Right atrium auricular region (tissue), 2 donors: ENCODE data around the gene TRIP12. TPM values are rescaled to one million over a fixed set of nuclear protein-coding genes. Genes with fewer than 3 reads are reported as not detected.
"Not testable (repeated sequence)": the region's sequence is repeated elsewhere in the genome, so short reads cannot be mapped to it uniquely, and the experiment has no call there.

Experiments used
- DNase-seq: peaks from one replicate; pipeline ENCODE4 v3.0.0-alpha.2; 2019; ENCODE audit warnings: low spot score
- H3K27ac ChIP-seq, 2 donors: fragments of 200-600 bp; sonication (generic); 1 replicate in 1 of 2; 2 replicates in 1 of 2; pipeline ENCODE4 v1.5.1; 2016 to 2019
- H3K27me3 ChIP-seq, 2 donors: fragments of 200-600 bp; sonication (generic); one replicate each; pipeline versions ENCODE4 v1.5.1 to v1.6.0; 2017 to 2019
- H3K36me3 ChIP-seq: fragments of 200-600 bp; sonication (generic); one replicate; pipeline ENCODE4 v1.5.1; 2016
- H3K4me1 ChIP-seq, 2 donors: fragments of 200-600 bp; sonication (generic); one replicate each; pipeline versions ENCODE4 v1.5.1 to v1.6.0; 2017 to 2019
- H3K4me3 ChIP-seq, 2 donors: fragments of 200-600 bp; sonication (generic); 1 replicate in 1 of 2; 2 replicates in 1 of 2; pipeline ENCODE4 v1.5.1; 2017 to 2019; ENCODE audit warnings: mild to moderate bottlenecking in 1 of 2, moderate library complexity in 1 of 2
- H3K9me3 ChIP-seq, 2 donors: fragments of 200-600 bp; sonication (generic); one replicate each; pipeline ENCODE4 v1.5.1; 2019
- total RNA-seq, 2 donors: library from RNA; depleted of rRNA; stranded (reverse); fragments of >200 nt; gene quantifications; one replicate each; pipeline ENCODE4 v1.1.0, GENCODE V29; 2016
- TF ChIP-seq, protein P1 (sequence below), 2 donors: fragments of 200-600 bp; sonication (generic); IDR thresholded peaks; one replicate each; pipeline ENCODE4 v1.5.1; 2019; ENCODE audit warnings: antibody characterized with exemption in 2 of 2

TRIP12 gene
- total RNA-seq, 2 donors from 2014 or later = 94.8 to 107 TPM

DNA sequence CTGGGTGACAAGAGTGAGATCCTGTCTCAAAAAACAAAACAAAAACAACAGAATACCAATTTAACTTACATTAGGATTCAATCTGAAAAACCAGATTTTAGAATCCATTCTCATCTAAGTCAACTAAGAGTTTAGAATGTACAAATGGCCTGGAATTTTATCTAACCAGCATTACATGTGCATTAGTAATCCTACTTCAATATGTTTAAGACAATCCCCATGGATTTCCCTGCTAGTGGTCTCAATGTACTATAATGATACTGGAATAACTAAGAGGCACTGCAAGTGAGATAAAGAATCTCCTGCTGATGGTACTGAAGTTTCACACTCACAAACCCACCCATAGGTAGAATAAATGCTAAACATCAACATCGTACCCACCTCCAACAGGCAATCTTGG, 153.6 kb downstream of the TRIP12 start:
- TF ChIP-seq, protein P1, sequence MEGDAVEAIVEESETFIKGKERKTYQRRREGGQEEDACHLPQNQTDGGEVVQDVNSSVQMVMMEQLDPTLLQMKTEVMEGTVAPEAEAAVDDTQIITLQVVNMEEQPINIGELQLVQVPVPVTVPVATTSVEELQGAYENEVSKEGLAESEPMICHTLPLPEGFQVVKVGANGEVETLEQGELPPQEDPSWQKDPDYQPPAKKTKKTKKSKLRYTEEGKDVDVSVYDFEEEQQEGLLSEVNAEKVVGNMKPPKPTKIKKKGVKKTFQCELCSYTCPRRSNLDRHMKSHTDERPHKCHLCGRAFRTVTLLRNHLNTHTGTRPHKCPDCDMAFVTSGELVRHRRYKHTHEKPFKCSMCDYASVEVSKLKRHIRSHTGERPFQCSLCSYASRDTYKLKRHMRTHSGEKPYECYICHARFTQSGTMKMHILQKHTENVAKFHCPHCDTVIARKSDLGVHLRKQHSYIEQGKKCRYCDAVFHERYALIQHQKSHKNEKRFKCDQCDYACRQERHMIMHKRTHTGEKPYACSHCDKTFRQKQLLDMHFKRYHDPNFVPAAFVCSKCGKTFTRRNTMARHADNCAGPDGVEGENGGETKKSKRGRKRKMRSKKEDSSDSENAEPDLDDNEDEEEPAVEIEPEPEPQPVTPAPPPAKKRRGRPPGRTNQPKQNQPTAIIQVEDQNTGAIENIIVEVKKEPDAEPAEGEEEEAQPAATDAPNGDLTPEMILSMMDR (IDR thresholded peaks at IDR 0.05) = no peak

DNA sequence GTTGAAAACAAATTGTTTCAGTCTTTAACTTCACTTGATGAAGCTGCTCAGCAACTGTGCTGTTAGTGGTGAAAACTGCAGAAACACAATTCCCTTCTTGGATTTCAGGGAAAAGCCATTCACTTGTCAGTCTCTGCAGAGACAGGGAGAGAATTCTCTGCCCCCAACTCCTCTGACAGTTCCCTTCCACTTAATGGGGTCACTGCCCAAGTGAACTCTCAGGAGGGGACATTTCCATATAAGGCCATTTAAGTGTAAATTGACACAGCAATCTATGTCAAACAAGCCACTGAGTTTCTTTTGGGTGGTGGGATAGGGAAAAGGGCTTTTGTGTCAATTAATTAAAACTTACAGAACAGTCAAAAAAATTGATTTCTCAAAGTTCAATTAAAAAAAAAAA, 156.1 kb downstream of the TRIP12 start:
- TF ChIP-seq, protein P1 (IDR thresholded peaks at IDR 0.05) = no peak
- no peaks in the 10 kb centered on the region for H3K27me3 ChIP-seq
- peaks cover 64% of the 10 kb centered on the region for H3K36me3 ChIP-seq
- H3K27ac ChIP-seq = no peak overlapping the region
- no peak overlapping the region for H3K4me3 ChIP-seq
- H3K4me1 ChIP-seq = no peaks in the 10 kb centered on the region
- no peak for DNase-seq
- no peaks in the 10 kb centered on the region for H3K9me3 ChIP-seq

More for the DNA sequence above, 153.6 kb downstream of the TRIP12 start:
- Histone ChIP-seq H3K9me3 (no peaks in the 10 kb centered on the region), H3K27me3 (no peaks in the 10 kb centered on the region), H3K4me3 (no peak overlapping the region), H3K36me3 (peaks cover 86% of the 10 kb centered on the region), H3K27ac (no peak overlapping the region), H3K4me1 (no peaks in the 10 kb centered on the region)
- DNase-seq = no peak

DNA sequence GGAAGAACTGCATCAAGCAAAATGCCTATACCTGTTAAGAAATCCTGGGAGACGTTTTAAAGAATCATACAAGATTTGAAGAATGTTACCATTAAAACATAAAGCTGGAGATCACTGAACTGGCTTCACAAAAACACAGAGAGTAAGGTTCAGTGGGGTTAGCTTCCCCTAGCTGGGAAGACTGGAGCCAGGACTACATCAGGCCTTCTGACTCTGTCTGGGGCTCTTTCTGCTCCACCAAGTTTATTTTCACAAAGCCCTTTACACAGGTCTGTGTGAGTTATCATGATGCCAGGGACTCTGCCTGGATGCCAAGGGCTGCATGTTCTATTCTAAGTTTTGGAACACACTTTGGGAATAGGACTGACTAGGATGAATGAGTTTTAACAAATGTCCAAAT, 160.1 kb downstream of the TRIP12 start:
- DNase-seq = no peak
- Histone ChIP-seq H3K36me3 (peaks cover 26% of the 10 kb centered on the region), H3K27me3 (no peaks in the 10 kb centered on the region), H3K4me1 (no peaks in the 10 kb centered on the region), H3K9me3 (no peaks in the 10 kb centered on the region), H3K27ac (no peak overlapping the region), H3K4me3 (no peak overlapping the region)
- TF ChIP-seq, protein P1 (IDR thresholded peaks at IDR 0.05) = no peak

DNA sequence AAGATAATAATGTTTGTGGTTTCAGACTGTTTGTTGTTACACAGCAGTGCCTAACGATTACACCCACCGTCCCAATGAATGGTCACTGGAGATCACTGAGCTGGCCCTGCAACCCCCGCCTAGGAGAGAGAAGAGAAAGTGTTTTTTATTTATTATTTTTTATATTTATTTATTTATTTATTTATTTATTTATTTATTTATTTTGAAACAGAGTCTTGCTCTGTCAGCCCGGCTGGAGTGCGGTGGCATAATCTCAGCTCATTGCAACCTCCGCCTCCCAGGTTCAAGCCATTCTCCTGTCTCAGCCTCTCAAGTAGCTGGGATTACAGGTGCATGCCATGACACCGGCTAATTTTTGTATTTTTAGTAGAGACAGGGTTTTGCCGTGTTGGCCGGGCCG, 164.3 kb downstream of the TRIP12 start:
- not testable (repeated sequence) for H3K4me3 ChIP-seq, H3K36me3 ChIP-seq, DNase-seq, H3K27me3 ChIP-seq, H3K27ac ChIP-seq, H3K9me3 ChIP-seq, H3K4me1 ChIP-seq

DNA sequence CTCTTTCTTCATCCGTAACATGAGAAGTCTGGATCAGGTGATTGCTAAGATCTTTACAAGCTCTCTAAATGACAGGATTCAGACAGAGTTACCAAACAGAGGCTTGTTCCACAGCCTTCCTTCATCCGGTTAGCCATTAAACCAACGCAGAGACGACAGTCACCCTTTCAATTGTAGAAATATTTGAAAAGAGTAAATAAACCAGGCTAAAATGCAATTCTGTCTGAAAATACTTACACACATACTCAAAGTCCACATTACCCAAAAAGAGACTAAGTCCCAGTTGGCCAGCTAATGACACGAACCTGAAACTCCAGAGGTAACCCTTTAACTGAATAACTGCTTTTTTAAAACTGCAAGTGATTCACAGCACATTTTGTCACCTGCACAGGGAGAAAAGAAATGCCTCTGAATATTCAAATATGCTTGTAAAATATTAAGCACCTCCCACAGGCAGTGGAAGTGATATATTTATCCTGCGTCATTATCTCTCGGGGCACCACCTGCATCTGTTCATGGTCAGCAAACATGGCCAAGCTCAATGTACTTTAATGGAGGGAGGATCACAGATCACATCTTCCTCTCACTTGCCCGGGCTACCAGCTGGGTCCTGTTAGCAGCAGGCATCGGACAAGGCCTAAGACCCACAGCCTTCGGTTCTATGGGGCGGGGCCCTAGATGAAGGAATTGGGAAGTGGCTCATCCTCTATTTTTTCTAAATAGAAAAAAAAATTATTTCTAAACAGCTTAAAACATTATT, 168.7 kb downstream of the TRIP12 start:
- Histone ChIP-seq H3K27ac (no peak overlapping the region), H3K27me3 (no peaks in the 10 kb centered on the region), H3K4me3 (no peak overlapping the region), H3K9me3 (no peaks in the 10 kb centered on the region), H3K4me1 (no peaks in the 10 kb centered on the region), H3K36me3 (no peaks in the 10 kb centered on the region)
- DNase-seq = no peak
- TF ChIP-seq, protein P1 (IDR thresholded peaks at IDR 0.05) = no peak

DNA sequence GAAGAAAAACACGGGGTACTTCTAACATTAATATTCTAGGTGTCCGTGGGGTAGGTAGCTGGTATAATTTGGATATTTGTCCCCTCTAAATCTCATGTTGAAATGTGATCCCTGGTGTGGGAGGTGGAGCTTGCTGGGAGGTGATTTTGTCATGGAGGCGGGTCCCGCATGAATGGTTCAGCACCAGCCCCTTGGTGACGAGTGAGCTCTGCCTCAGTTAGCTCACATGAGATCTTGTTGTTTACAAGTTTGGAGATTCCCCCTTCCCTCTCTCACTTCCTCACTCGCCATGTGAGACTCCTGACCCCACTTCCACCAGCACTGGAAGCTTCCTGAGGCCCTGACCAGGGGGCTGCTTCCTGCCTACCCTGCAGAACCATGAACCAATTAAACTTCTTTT, 172.0 kb downstream of the TRIP12 start:
- Histone ChIP-seq H3K36me3 (no peaks in the 10 kb centered on the region), H3K9me3 (no peaks in the 10 kb centered on the region), H3K27me3 (no peaks in the 10 kb centered on the region), H3K4me1 (no peaks in the 10 kb centered on the region), H3K4me3 (no peak overlapping the region), H3K27ac (no peak overlapping the region)
- TF ChIP-seq, protein P1 (IDR thresholded peaks at IDR 0.05) = no peak
- DNase-seq = no peak
